Transverse colon (tissue), 4 donors: ENCODE results near the gene TRMO. TPM values are rescaled to one million over a fixed set of nuclear protein-coding genes. Genes with fewer than 3 reads are reported as not detected.

Source experiments
- DNase-seq: peaks from one replicate; pipeline ENCODE4 v3.0.0-alpha.2; 2019
- H3K27ac ChIP-seq, 4 donors: fragments of 200-600 bp; sonication (generic); 2 replicates each; pipeline ENCODE4 v1.5.1; 2016 to 2018; ENCODE audit warnings: inconsistent platforms in 4 of 4
- H3K27me3 ChIP-seq: fragments of 200-600 bp; sonication (generic); 2 replicates; pipeline ENCODE4 v1.5.1; 2017; ENCODE audit warnings: inconsistent platforms
- H3K36me3 ChIP-seq, 4 donors: fragments of 200-600 bp; sonication (generic); 2 replicates each; pipeline ENCODE4 v1.5.1; 2017 to 2019; ENCODE audit warnings: inconsistent platforms in 4 of 4
- H3K4me1 ChIP-seq, 4 donors: fragments of 200-600 bp; sonication (generic); 2 replicates each; pipeline ENCODE4 v1.5.1; 2017 to 2020; ENCODE audit warnings: inconsistent platforms in 4 of 4
- H3K4me3 ChIP-seq, 4 donors: fragments of 200-600 bp; sonication (generic); 1 replicate in 1 of 4; 2 replicates in 3 of 4; pipeline versions ENCODE4 v1.5.1 to v1.6.1; 2017 to 2019; ENCODE audit warnings: inconsistent platforms in 4 of 4
- H3K9me3 ChIP-seq, 2 donors: fragments of 200-600 bp; sonication (generic); 2 replicates each; pipeline ENCODE4 v1.5.1; 2017 to 2019; ENCODE audit warnings: inconsistent platforms in 2 of 2
- CTCF ChIP-seq, 5 experiments: fragments of 200-600 bp in 3 of 5; fragments of 450-650 bp in 2 of 5; sonication (generic) in 3 of 5; IDR thresholded peaks; 1 replicate in 2 of 5; 2 replicates in 3 of 5; pipeline ENCODE4 v1.5.1; 2016 to 2017; ENCODE audit warnings: antibody characterized with exemption in 5 of 5, inconsistent platforms in 3 of 5, mild to moderate bottlenecking in 2 of 5, moderate library complexity in 1 of 5
- EP300 ChIP-seq: sonication (generic); formaldehyde crosslinking; IDR thresholded peaks from one replicate; pipeline ENCODE4 v1.6.1; 2017; ENCODE audit warnings: antibody characterized with exemption, low read depth
- POLR2A ChIP-seq: fragments of 450-650 bp; IDR thresholded peaks from one replicate; pipeline ENCODE4 v1.6.1; 2016; ENCODE audit warnings: antibody characterized with exemption, mild to moderate bottlenecking, moderate library complexity
- POLR2AphosphoS5 ChIP-seq, 3 donors: sonication (generic); formaldehyde crosslinking; IDR thresholded peaks; one replicate each; pipeline ENCODE4 v1.6.1; 2016; ENCODE audit warnings: antibody characterized with exemption in 3 of 3
- WGBS, 2 donors: methylation state at CpG; one replicate each; pipeline ENCODE4 v1.1.5; 2018; ENCODE audit warnings: low coverage in 1 of 2; 5-methylcytosine and 5-hydroxymethylcytosine counted together
- in situ Hi-C, 4 donors: fragments of 200-750 bp; cut with MboI; loops; one replicate each; pipeline versions ENCODE4 v1.15.0 to v1.15.1; 2017; ENCODE audit warnings: low sequenced_read_pairs in 3 of 4, low pct_ligation_motif_present in 1 of 4, low pct_unique_long_range_greater_than_20kb in 1 of 4
- intact Hi-C: fragments of 100-400 bp; cut with DNase I; formaldehyde crosslinking; loops from one replicate; pipeline ENCODE4 v1.15.1; 2023; ENCODE audit warnings: low total_unique reads
- total RNA-seq, 4 donors: library from RNA; depleted of rRNA; stranded (reverse); fragments of >200 nt; gene quantifications; one replicate each; pipeline ENCODE4 v1.1.0, GENCODE V29; 2016

The TRMO gene
- total RNA-seq, 4 donors from 2014 or later, result 25.6 to 37.8 (median 31.1) TPM

DNA sequence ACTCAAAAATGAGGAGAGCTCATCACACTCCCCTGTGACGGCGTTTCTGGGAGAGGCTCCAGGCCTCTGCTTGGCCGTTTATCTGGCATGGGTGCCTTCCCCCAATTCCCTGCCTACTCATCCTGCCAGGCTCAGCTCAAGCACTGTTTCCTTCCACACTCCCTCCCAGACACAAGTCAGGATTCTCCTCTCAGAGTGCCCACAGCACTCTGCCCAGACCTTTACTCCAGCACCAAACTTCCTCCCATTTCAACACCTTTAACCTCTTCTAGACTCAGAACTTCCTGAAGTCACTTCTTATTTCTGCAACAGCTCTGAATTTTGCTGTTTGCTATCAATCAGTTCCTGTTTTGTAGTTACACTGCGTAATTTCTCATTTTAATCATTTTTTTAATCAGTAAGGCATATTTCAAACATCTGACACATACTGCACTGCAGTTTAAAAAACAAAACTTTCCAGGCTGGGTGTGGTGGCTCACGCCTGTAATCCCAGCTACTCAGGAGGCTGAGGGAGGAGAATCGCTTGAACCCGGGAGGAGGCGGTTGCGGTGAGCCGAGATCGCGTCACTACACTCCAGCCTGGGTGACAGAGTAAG, 16.0 kb downstream of the TRMO start:
- DNase-seq, result no peak
- no peak overlapping the region for H3K4me3 ChIP-seq
- no peaks in the 10 kb centered on the region for H3K9me3 ChIP-seq
- peaks cover 0 to 29% (median 4%) of the 10 kb centered on the region in 4 donors for H3K4me1 ChIP-seq
- no peaks in the 10 kb centered on the region for H3K27me3 ChIP-seq
- H3K27ac ChIP-seq, result peak overlapping the region; percentile 51 to 59 (median 55)
- in situ Hi-C loops, result loop anchor here in 3 of 4 donors (25.0 kb wide), 2 partner anchors 131 to 356 kb away; partner anchors contain the start of gene TBC1D2 (in 2 of the 3)
- intact Hi-C loops, result no loop called here
- WGBS, 2 donors, result 69 to 70% methylated on average over 1 to 12 of the region's 12 CpGs
- TF ChIP-seq CTCF (IDR thresholded peaks at IDR 0.05), result no peak
- TF ChIP-seq EP300, result no peak
- no peak for TF ChIP-seq POLR2AphosphoS5 (IDR thresholded peaks at IDR 0.05)
- H3K36me3 ChIP-seq, result peaks cover 0 to 22% (median 11%) of the 10 kb centered on the region in 4 donors

- H3K36me3 ChIP-seq, result peaks cover 0 to 21% (median 8%) of the 10 kb centered on the region in 4 donors
- TF ChIP-seq EP300 (no peak), POLR2AphosphoS5 (IDR thresholded peaks at IDR 0.05) (no peak), CTCF (IDR thresholded peaks at IDR 0.05) (no peak), POLR2A (no peak)
- intact Hi-C loops (no loop called here), in situ Hi-C loops (loop anchor here in 3 of 4 donors (25.0 kb wide), 2 partner anchors 132 to 357 kb away; partner anchors contain the start of gene TBC1D2 (in 2 of the 3))
- DNase-seq, result no peak
- no peaks in the 10 kb centered on the region for H3K27me3 ChIP-seq
- no peak overlapping the region for H3K4me3 ChIP-seq
- no peaks in the 10 kb centered on the region for H3K9me3 ChIP-seq
- peaks cover 0 to 29% (median 4%) of the 10 kb centered on the region in 4 donors for H3K4me1 ChIP-seq
- H3K27ac ChIP-seq, result peak overlapping the region in 3 of 4 donors; percentile 8 to 59 (median 59)
- 58 to 90% methylated on average over 2 of the region's 2 CpGs for WGBS, 2 donors
Observed at GRCh38 chr9:97905228-97905627, 17.1 kb downstream of the TRMO start.

GRCh38 chr9:97904725-97905124, 17.6 kb downstream of the TRMO start:
- WGBS, 2 donors, result 79 to 92% methylated on average over 7 to 9 of the region's 9 CpGs
- intact Hi-C loops (no loop called here), in situ Hi-C loops (loop anchor here (5.0 to 25.0 kb wide), 3 partner anchors 133 to 358 kb away; partner anchors contain the start of gene TBC1D2 (in 2 of the 4))
- no peaks in the 10 kb centered on the region for H3K9me3 ChIP-seq
- no peak for DNase-seq
- H3K4me3 ChIP-seq, result no peak overlapping the region
- no peak for TF ChIP-seq EP300
- no peak for TF ChIP-seq POLR2AphosphoS5 (IDR thresholded peaks at IDR 0.05)
- no peak for TF ChIP-seq POLR2A
- no peak for TF ChIP-seq CTCF (IDR thresholded peaks at IDR 0.05)
- H3K36me3 ChIP-seq, result peaks cover 0 to 16% (median 8%) of the 10 kb centered on the region in 4 donors
- H3K4me1 ChIP-seq, result peaks cover 0 to 29% (median 4%) of the 10 kb centered on the region in 4 donors
- peak overlapping the region in 2 of 4 donors; percentile 8 to 14 for H3K27ac ChIP-seq
- no peaks in the 10 kb centered on the region for H3K27me3 ChIP-seq

DNA sequence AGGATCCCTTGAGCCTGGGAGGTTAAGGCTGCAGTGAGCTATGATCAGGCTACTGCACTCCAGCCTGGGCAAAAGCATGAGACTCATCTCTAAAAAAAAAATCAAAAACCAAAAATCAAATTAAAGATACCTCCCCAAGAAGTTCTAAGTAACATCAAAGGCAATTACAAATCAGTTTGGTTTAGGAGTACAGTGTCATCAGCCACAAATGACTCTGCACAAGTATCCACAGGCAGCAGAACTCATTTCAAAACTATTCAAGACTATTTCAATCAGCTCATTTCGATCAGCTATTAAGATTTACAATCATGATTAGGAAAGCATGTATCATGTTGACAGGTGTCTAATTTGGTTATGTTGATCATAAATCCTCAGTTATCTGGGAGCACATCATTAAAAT, 19.1 kb downstream of the TRMO start:
- no peak for DNase-seq
- 61 to 88% methylated on average over 1 of the region's 1 CpG for WGBS, 2 donors
- intact Hi-C loops (no loop called here), in situ Hi-C loops (loop anchor here (5.0 to 25.0 kb wide), 3 partner anchors 134 to 359 kb away; partner anchors contain the start of gene TBC1D2 (in 2 of the 4))
- H3K4me3 ChIP-seq, result no peak overlapping the region
- peaks cover 0 to 24% (median 4%) of the 10 kb centered on the region in 4 donors for H3K4me1 ChIP-seq
- no peak overlapping the region for H3K27ac ChIP-seq
- no peaks in the 10 kb centered on the region for H3K27me3 ChIP-seq
- no peaks in the 10 kb centered on the region for H3K9me3 ChIP-seq
- peaks cover 0 to 12% (median 2%) of the 10 kb centered on the region in 4 donors for H3K36me3 ChIP-seq
- TF ChIP-seq EP300, result no peak
